ENCODE results near the gene NACA.

- TF ChIP-seq EZH2phosphoT487 (IDR thresholded peaks at IDR 0.05; ENCODE audit: insufficient read depth, low read depth): no peak
- no peak for TF ChIP-seq EZH2 (IDR thresholded peaks at IDR 0.05; ENCODE audit: insufficient read depth, poor library complexity, severe bottlenecking)
Measured at GRCh38 chr12:56724972-56725722, at the start of gene NACA.

Data from GM23248 (cell line).